ENCODE results near the gene DENND2D. TPM values are rescaled to one million over a fixed set of nuclear protein-coding genes. Genes with fewer than 3 reads are reported as not detected.

Gene DENND2D
- total and polyA plus RNA-seq, 11 donors = 0.96 to 23.9 (median 1.3) TPM

DNA sequence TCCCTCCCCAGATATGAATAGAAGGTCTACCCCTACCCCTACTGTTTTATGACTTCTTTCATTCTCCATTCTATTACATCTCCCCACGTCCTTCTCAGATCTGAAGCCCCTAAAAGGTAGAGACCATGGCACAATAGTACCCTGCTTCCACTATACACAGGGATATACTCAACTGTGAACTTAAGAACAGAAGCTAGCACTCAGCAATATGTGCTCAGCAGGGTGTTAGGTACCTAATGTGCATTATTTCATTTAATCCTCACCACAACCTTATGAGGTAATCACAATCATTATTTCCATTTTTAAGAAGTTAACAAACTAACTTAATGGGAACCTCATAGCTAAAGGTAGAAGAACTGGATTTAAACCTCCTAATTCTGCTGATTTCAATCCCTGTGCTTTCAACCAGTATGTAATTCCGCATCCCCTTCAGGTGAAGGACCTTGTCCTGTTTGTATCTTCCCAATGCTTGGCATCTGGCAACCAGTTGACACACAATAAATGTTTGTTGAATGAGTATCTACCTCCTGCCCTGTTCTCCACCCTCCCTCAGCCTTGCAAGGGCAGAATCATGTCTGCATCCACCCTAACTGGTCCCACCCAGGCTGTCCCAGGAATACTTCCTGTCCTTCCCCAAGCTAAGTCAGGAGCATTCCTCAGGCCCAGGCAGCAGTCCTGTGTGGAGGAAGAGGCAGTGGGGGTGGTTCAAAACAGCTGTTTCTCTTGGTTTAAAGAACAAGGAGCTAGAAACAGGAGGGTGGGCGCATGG is 6.5 kb downstream of the DENND2D start:
- no peak overlapping the region for H3K4me3 ChIP-seq
- H3K4me1 ChIP-seq = peaks cover 0 to 96% (median 2%) of the 10 kb centered on the region in 12 donors
- peaks cover 0 to 3% (median 0%) of the 10 kb centered on the region in 9 donors for H3K27me3 ChIP-seq
- ATAC-seq (no peak), DNase-seq (no peak)
- intact Hi-C loops (cut with DNase I) = no loop called here
- H3K36me3 ChIP-seq = peaks cover 0 to 40% (median 0%) of the 10 kb centered on the region in 9 donors
- WGBS, 4 donors = 94 to 99% (median 95%) methylated on average over 3 of the region's 3 CpGs
- TF ChIP-seq POLR2A (IDR thresholded peaks at IDR 0.05) (no peak), CTCF (IDR thresholded peaks at IDR 0.05) (no peak)
- no peaks in the 10 kb centered on the region for H3K9me3 ChIP-seq
- peak overlapping the region in 1 of 12 donors; percentile 95 for H3K27ac ChIP-seq

- Histone ChIP-seq H3K9me3 (no peaks in the 10 kb centered on the region), H3K27me3 (peaks cover 0 to 3% (median 0%) of the 10 kb centered on the region in 9 donors), H3K36me3 (peaks cover 0 to 50% (median 9%) of the 10 kb centered on the region in 9 donors), H3K4me3 (peak overlapping the region in 1 of 12 donors; percentile 1), H3K4me1 (peaks cover 0 to 88% (median 2%) of the 10 kb centered on the region in 12 donors), H3K27ac (peak overlapping the region in 3 of 12 donors; percentile 24 to 95 (median 29))
- DNase-seq (no peak), ATAC-seq (peak in 2 of 4 donors; percentile 9 to 52)
- WGBS, 4 donors = 51 to 63% (median 57%) methylated on average over 10 of the region's 10 CpGs
- intact Hi-C loops (cut with DNase I) = no loop called here
- TF ChIP-seq CTCF (IDR thresholded peaks at IDR 0.05) (no peak), POLR2A (IDR thresholded peaks at IDR 0.05) (no peak)
Measured at GRCh38 chr1:111192658-111193519, 7.6 kb downstream of the DENND2D start.

GRCh38 chr1:111192074-111192473 is 8.4 kb downstream of the DENND2D start:
- Histone ChIP-seq H3K4me1 (peaks cover 0 to 80% (median 2%) of the 10 kb centered on the region in 12 donors), H3K36me3 (peaks cover 0 to 58% (median 16%) of the 10 kb centered on the region in 9 donors), H3K27ac (peak overlapping the region in 2 of 12 donors; percentile 29 to 95), H3K27me3 (peaks cover 0 to 3% (median 0%) of the 10 kb centered on the region in 9 donors), H3K4me3 (no peak overlapping the region), H3K9me3 (no peaks in the 10 kb centered on the region)
- DNase-seq (no peak), ATAC-seq (peak in 1 of 4 donors; percentile 13)
- intact Hi-C loops (cut with DNase I) = no loop called here
- WGBS, 4 donors = 89 to 96% (median 94%) methylated on average over 5 of the region's 5 CpGs
- TF ChIP-seq CTCF (IDR thresholded peaks at IDR 0.05) (no peak), POLR2A (IDR thresholded peaks at IDR 0.05) (no peak)

DNA sequence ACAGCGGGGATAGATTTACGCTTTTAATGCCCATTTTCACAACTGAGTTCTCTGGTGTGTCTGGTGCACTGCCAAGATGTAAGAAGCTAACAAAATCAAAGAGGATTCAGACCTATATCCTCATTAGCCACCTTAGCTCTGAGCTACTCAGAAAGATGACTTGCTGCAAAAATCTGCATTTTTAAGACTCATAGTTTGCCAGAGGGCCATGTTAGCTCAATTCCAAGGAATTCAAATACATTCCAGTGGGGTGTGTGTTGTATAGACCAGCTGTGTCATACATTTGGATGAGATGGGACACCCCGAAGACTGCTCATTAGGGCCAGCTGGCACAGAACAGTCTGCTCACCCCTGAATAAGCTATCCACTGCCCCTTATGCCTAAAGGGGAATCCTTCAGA is 8.9 kb downstream of the DENND2D start:
- intact Hi-C loops (cut with DNase I) = no loop called here
- TF ChIP-seq POLR2A (IDR thresholded peaks at IDR 0.05) (no peak), CTCF (IDR thresholded peaks at IDR 0.05) (no peak)
- H3K36me3 ChIP-seq = peaks cover 0 to 60% (median 22%) of the 10 kb centered on the region in 9 donors
- H3K4me3 ChIP-seq = no peak overlapping the region
- no peaks in the 10 kb centered on the region for H3K9me3 ChIP-seq
- no peak for ATAC-seq
- peaks cover 0 to 2% (median 0%) of the 10 kb centered on the region in 9 donors for H3K27me3 ChIP-seq
- H3K4me1 ChIP-seq = peaks cover 0 to 76% (median 2%) of the 10 kb centered on the region in 12 donors
- DNase-seq = no peak
- WGBS, 4 donors = 57 to 87% (median 73%) methylated on average over 3 of the region's 3 CpGs
- peak overlapping the region in 1 of 12 donors; percentile 95 for H3K27ac ChIP-seq
